T-helper 9 cell (primary cell): ENCODE data around the gene C1orf50.

Source experiments
- DNase-seq: peaks from one replicate; pipeline ENCODE4 v3.0.0-alpha.2; 2020

The C1orf50 gene

GRCh38 chr1:42765269-42765668, 1.8 kb upstream of the C1orf50 start:
- no peak for DNase-seq

- no peak for DNase-seq
Observed at GRCh38 chr1:42765832-42766740, 963 bp upstream of the C1orf50 start.

DNA sequence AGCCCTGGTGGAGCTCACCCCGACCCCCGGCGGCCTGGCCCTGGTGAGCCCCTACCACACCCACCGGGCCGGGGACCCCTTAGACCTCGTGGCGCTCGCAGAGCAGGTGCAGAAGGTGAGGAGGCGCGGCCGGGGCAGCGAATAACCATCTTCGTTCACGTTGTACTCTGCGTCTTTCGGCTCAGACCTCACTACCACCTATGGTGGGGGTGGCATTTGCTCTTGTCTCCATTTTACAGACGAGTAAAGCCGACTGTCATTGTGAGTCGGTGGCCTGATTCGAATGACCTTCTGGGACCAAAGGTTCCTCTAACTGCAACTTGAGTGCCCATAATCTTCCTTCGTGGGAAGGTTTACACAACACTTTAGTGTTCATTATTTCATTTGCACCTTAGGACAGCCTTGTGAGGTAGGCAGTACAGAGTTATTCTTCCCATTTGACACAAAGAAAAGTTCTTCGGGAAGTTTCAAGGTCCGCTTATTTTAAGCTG, 506 bp downstream of the C1orf50 start:
- DNase-seq, result no peak

- DNase-seq, result no peak
Observed at GRCh38 chr1:42768172-42768571, 1.1 kb downstream of the C1orf50 start.

DNA sequence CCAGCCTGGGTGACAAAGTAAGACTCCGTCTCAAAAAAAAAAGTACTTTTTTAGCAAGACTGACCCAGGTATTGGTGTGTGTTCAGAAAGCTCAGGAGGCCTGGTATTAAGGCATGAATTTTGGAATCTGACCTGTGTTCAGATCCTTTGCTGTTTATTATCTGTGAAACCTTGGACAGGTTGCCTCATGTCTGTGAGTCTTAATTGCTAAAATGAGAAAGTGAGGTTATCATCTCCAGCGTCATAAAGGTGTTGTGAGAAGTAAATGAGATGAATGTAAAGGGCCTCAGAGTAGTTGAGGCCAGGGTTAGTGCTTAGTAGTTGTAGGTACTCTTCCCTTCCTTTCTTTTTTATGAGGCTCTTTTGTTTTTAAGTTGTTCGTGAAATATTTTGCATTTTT, 2.8 kb downstream of the C1orf50 start:
- no peak for DNase-seq

DNA sequence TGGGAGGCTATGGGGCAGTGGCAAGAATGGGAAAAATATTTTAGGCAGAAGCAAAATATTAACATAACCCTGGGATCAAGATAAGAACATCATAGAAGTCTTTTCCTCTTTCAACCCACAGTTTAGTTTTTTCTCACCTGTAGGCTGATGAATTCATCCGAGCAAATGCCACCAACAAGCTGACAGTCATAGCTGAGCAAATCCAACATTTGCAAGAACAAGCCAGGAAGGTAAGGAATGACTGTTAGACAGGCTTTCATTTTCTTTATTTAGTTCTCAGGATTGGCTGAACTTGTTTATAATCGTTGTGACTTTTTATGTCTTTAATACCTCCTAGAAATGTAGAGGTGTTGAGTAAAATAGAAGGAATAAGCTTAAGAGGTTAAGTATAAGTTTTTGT, 6.4 kb downstream of the C1orf50 start:
- no peak for DNase-seq

DNA sequence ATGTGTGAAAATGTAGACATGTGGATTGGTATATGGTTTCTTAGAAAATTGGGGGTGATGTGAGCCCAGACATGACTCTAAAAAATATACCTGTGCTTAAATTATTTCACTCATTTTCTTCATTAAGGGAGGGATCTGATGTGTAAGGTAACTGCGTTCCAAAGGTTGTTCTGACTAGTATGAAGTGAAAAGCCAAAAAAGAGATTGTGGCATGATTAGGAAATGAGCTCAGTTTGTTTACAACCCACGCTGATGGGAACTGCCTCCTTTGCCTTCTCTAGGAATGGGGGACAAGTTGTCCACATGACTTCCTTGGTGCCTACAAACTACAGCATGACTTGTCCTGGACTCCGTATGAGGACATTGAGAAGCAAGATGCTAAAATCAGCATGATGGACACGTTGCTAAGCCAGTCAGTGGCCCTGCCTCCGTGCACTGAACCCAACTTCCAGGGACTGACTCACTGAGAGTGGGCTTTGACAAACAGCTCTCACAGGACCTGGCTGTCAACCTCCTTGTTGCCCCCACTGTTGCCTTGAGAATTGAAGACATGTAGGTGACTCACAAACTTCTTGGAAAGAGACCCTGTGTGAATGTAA, 8.0 kb downstream of the C1orf50 start:
- no peak for DNase-seq

GRCh38 chr1:42776502-42776901, 9.5 kb downstream of the C1orf50 start:
- DNase-seq, result no peak

DNA sequence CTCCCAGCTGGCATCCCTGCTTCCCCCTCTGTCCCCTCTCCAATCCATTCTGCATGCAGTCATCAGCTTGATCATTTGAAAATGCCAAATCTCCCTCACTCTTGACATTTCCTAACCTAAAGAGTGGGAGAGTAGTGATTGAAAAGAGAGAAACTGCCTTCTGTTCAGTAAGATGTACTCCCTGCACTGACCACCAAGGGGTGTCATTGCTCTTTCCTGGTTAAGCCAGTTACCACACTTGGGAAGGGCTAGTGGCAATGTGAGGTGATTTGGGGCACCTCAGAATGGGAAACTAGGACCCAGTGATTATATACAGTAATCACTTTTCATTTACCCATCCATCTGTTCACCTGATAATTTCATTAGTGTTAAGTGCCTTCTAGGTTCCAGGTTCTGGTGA, 10.8 kb downstream of the C1orf50 start:
- no peak for DNase-seq

- no peak for DNase-seq
Observed at GRCh38 chr1:42779725-42780124, 12.7 kb downstream of the C1orf50 start.

- DNase-seq, result no peak
Observed at GRCh38 chr1:42780176-42780575, 13.1 kb downstream of the C1orf50 start.

GRCh38 chr1:42783092-42783491, 16.0 kb downstream of the C1orf50 start:
- no peak for DNase-seq

DNA sequence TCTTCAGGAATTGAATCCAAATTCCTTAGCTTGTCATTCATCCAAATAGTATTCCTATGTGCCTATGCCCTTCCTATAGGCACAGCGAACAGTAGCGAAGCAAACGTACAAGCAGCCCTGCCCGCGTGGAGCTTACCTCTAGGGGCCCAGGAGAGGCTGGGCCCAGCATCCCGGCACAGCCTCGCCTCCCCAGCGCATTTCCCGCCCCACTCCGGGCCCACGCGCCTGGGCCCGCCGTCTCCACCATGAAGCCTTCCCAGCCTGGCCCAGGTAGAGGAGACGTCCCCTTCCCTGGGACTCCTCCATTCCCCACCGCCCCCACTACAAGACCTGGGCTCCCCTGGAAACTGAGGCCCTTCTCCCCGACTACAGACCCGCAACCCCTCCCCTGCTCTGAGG, 17.5 kb downstream of the C1orf50 start:
- no peak for DNase-seq

DNA sequence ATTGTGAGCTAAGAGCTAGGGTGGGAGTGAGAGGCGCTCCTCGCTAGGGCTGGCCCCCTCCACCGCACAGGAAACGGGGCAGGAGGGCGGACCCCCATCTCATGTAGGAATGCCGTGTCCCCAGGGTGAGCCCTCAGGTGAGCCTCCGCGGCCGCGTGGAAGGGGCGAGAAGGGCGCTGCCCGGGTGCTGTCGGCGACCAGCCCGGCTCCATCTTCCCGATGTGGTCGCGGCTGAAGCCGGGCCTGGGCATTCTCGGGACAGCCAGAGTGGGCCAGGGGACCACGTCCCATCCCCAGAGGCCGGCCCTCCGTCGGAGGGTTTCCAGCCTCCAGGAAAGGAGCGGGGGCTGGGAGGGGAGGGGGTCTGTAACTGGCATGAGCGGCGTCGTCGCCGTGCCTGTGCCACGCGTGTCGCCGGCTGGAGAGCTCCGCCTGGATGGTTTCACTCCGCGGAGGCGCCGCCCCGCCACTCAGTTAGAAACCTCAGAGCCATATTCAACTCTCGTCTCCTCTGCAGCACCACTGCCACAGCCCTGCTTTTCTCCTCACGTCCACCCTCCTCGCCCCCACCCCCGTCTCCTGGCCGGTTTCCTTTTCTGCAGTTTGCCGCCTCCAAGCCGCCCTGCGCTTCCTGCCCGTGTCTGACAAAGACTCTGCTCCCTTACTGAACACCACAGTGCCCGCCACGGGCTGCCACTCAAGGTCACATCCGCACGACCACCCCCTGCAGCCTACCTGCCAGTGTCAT, 18.1 kb downstream of the C1orf50 start, which contains the start of gene TMEM269:
Gene TMEM269, plus strand, starts transcription at position 46 of the 748 bp plus-strand sequence. CDS start 4,903 bp downstream, outside the sequence.
- peak; percentile 13 for DNase-seq

DNA sequence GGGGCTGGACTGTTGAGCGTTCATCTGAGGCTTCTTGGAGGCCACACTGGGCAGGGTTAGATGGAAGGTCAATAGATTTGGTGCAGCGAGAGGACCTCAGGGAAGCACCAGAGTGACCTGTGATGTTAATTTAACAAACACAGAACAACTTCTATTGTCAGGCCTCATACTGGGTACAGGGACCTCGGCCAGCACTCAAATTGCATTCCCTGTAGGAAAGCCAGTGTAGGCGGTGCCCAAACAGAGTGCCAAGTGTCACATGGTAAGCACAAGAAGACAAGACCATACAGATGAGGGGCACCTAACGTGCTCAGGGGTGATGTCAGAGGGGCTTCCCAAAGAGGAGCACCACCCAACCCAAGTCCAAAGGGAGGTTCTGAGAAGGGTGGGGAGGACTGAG, 19.0 kb downstream of the C1orf50 start:
- no peak for DNase-seq

DNA sequence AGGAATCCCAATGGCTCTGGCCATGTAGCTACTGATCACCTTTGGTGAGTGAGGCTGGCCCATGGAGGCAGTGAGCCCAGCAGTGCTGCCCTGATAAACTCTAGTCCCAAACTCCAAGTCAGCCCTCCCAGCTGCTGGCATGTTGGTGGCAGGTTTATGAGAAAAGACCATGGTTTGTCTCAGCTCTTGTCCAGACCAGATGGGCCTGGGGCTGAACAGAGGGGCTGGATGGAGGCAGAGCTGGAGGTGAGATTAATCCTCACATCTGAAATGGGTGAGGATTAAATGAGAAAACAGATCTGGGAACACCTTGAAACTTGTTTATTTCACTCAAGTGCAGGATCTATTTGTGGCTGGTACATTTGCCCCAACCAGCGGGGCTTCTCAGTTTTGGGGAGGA, 21.0 kb downstream of the C1orf50 start:
- DNase-seq, result no peak

DNA sequence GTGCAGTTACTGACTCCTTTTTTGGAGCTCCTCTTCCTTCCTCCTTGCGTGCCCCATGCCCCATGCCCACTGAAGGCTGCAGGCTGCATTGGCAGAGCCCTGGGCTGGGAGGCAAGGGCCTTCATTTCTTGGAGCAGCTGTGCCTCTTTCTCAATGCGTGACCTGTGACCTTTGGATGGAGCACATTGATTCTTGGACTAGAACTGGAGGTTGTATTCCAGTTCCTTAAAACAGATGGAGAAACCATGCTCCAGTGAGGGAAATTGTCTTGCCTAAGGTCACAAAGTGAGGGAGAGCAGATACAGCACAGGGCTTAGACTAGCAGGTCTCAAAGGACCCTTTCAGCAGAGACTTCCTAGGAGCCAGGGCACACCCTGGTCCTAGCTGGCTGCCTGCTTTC, 26.8 kb downstream of the C1orf50 start:
- no peak for DNase-seq

- DNase-seq, result no peak
Observed at GRCh38 chr1:42797414-42797813, 30.4 kb downstream of the C1orf50 start.

DNA sequence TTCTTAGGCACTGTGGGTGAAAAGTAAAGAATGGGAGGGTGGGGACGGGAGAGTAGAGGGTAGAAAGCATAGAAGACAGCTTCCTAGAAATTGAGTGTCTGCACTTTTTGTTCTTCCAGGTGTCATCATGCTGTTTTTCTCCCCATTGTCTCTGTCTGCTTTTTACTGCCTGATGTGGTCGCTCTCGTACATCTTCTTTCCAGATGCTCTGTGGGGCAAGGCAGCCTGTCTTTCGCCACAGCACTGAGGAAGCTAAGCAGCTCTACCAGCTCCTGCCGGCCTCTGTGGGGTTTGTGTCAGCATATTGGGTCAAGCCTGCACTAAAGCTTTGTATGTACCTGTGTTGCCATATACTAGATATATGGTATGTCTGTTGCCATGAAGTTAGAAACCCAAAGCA, 30.9 kb downstream of the C1orf50 start:
- DNase-seq, result no peak

DNA sequence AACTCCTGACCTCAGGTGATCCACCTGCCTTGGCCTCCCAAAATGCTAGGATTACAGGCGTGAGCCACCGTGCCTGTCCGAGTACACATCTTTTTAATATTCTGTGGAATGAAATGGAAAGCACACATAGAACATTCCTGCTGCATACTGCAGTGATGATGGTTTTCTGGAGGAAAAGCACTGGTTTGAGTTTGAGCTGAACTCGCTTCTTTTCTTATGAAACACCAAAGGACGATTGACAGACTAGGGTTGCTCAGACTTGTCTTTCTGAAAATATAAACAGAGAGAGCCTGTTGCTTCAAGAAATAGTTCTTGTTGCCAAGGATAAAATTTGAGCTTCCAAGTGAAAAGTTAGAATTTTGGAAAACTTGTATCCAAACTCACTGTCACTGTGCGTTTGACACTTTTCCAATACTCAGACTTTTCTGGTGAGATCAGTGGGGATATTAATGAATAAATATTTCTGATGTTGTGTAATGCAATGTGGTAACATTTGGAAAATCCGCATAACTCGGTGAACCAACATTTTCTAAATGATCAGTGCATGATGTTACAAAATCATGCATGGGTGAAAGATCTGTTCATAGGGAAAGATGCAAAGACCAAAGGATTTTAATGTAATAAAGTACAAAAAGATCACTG, 34.9 kb downstream of the C1orf50 start:
- no peak for DNase-seq

- DNase-seq, result no peak
Observed at GRCh38 chr1:42806171-42806570, 39.1 kb downstream of the C1orf50 start.

DNA sequence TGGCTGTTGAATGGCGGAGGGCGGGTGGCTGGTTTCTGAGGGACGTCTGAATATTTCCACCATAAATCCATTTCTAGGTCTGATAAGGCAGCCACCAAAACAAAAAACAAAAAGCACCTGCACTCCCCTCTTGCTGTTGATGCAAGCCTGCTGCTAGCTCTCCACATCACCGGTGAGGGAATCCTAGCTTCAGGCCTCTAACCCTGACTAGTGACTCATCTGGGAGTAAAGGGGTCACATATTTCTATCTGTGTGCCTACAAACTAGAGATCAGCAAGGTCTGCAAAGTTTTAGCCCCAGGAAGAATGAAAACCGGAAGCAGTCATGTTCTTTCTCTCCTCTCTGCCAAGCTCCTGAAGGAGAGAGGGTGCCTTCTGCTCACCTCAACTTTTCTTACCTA, 39.5 kb downstream of the C1orf50 start:
- no peak for DNase-seq
